HepG2 (cell line): ENCODE results near the gene RHOBTB3. TPM values are rescaled to one million over a fixed set of nuclear protein-coding genes. Genes with fewer than 3 reads are reported as not detected.

Experiments
- AKNA ChIP-seq: sonication (generic); formaldehyde crosslinking; IDR thresholded peaks from 2 replicates; pipeline ENCODE4 v1.4.0; 2020; ENCODE audit warnings: missing genetic modification reagents, borderline replicate concordance
- GATAD2A ChIP-seq: IDR thresholded peaks from 2 replicates; pipeline ENCODE4 v1.6.1; 2016
- HMGXB3 ChIP-seq: sonication (generic); formaldehyde crosslinking; IDR thresholded peaks from 2 replicates; pipeline ENCODE4 v1.4.0; 2020; ENCODE audit warnings: missing genetic modification reagents, borderline replicate concordance
- KLF16 ChIP-seq, 2 experiments: sonication (generic) in 1 of 2; formaldehyde crosslinking in 1 of 2; IDR thresholded peaks; 2 replicates each; pipeline versions ENCODE4 v1.6.1 to v1.8.0; 2016 to 2023; ENCODE audit warnings: missing genetic modification reagents in 2 of 2, missing compliant biosample characterization in 1 of 2
- MED13 ChIP-seq: sonication (generic); formaldehyde crosslinking; IDR thresholded peaks from 2 replicates; pipeline ENCODE4 v1.5.0; 2020; ENCODE audit warnings: missing genetic modification reagents
- NCOA1 ChIP-seq: sonication (generic); formaldehyde crosslinking; IDR thresholded peaks from 2 replicates; pipeline ENCODE4 v1.9.0; 2021; ENCODE audit warnings: missing genetic modification reagents
- NR2F1 ChIP-seq, 2 experiments: fragments of 450-650 bp in 1 of 2; formaldehyde crosslinking in 1 of 2; IDR thresholded peaks; 2 replicates each; pipeline versions ENCODE4 v1.5.0 to v1.6.1; 2016 to 2020; ENCODE audit warnings: mild to moderate bottlenecking in 1 of 2, missing compliant biosample characterization in 1 of 2, missing genetic modification reagents in 1 of 2, moderate library complexity in 1 of 2
- PITX1 ChIP-seq: sonication (generic); formaldehyde crosslinking; IDR thresholded peaks from 2 replicates; pipeline ENCODE4 v1.5.1; 2020; ENCODE audit warnings: mild to moderate bottlenecking, missing genetic modification reagents
- RERE ChIP-seq: IDR thresholded peaks from 2 replicates; pipeline ENCODE4 v1.6.1; 2016; ENCODE audit warnings: low read depth, missing genetic modification reagents, missing compliant biosample characterization
- SALL1 ChIP-seq: sonication (generic); formaldehyde crosslinking; IDR thresholded peaks from 2 replicates; pipeline ENCODE4 v1.8.0; 2022; ENCODE audit warnings: mild to moderate bottlenecking, missing genetic modification reagents
- SMAD3 ChIP-seq: sonication (generic); formaldehyde crosslinking; IDR thresholded peaks from 2 replicates; pipeline ENCODE4 v1.4.0; 2020; ENCODE audit warnings: missing genetic modification reagents
- ZNF12 ChIP-seq: sonication (generic); formaldehyde crosslinking; IDR thresholded peaks from 2 replicates; pipeline ENCODE4 v1.5.0; 2020; ENCODE audit warnings: missing genetic modification reagents
- ZNF20 ChIP-seq: sonication (generic); formaldehyde crosslinking; IDR thresholded peaks from 2 replicates; pipeline ENCODE4 v1.4.0; 2020; ENCODE audit warnings: mild to moderate bottlenecking, moderate library complexity, missing genetic modification reagents
- ZNF614 ChIP-seq: IDR thresholded peaks from 2 replicates; pipeline ENCODE4 v1.6.1; 2018; ENCODE audit warnings: missing biosample characterization, missing genetic modification reagents, inconsistent platforms, borderline replicate concordance
- polyA plus RNA-seq, 8 experiments: library from polyadenylated mRNA; depleted of rRNA in 3 of 8; stranded (reverse) in 7 of 8; unstranded in 1 of 8; fragments of >200 nt; fragmentation: Illumina TruSeq in 4 of 8; extraction: Trizol in 4 of 8; gene quantifications; 2 replicates each; pipeline versions ENCODE4 v1.2.1 to v1.2.3, GENCODE V29; 2011 to 2016; ENCODE audit warnings: low read depth in 4 of 8, missing spikeins in 1 of 8, mixed read lengths in 1 of 8; ENCODE audit not compliant: insufficient read depth in 1 of 8
- total RNA-seq, 5 experiments: library from RNA; depleted of rRNA; stranded (reverse); fragments of >200 nt; fragmentation: Illumina TruSeq; extraction: Trizol; gene quantifications; 2 replicates each; pipeline ENCODE4 v1.2.3, GENCODE V29; 2016; ENCODE audit warnings: low read depth in 1 of 5

RHOBTB3 gene
- total and polyA plus RNA-seq, 2 of the 13 experiments (the other 11 are each of a cell fraction or from before 2014, with no cell fraction given) = 31.6 to 35.4 TPM

GRCh38 chr5:95770830-95771708 is 39.9 kb downstream of the RHOBTB3 start (continued):
- no peak for TF ChIP-seq NR2F1 (CRISPR knock-in tag; IDR thresholded peaks at IDR 0.05)
- TF ChIP-seq ZNF614 (CRISPR knock-in tag) = peak; percentile 26; the same call in 1 of the 2 replicates
- TF ChIP-seq MED13 (CRISPR knock-in tag) = no peak
- no peak for TF ChIP-seq RERE
- no peak for TF ChIP-seq KLF16 (CRISPR knock-in tag; IDR thresholded peaks at IDR 0.05)
- no peak for TF ChIP-seq PITX1 (CRISPR knock-in tag)
- peak; percentile 76 for TF ChIP-seq GATAD2A (CRISPR knock-in tag)
- TF ChIP-seq AKNA (CRISPR knock-in tag) = no peak
- no peak for TF ChIP-seq NCOA1
- peak; percentile 42; the same call in 1 of the 2 replicates for TF ChIP-seq SALL1
- TF ChIP-seq SMAD3 = no peak
- TF ChIP-seq ZNF20 (CRISPR knock-in tag) = no peak
- TF ChIP-seq HMGXB3 = peak; percentile 22; the same call in 1 of the 2 replicates
- TF ChIP-seq ZNF12 = no peak
